Astrocyte (in vitro differentiated cells and primary cell): ENCODE results near the gene MRPL55. TPM values are rescaled to one million over a fixed set of nuclear protein-coding genes. Genes with fewer than 3 reads are reported as not detected.

Experiments
- DNase-seq: peaks from one replicate; pipeline ENCODE4 v3.0.0-alpha.2; 2010; ENCODE audit warnings: low read depth
- FAIRE-seq: peaks from 2 replicates; lab custom pipeline; 2011; peaks lifted over from hg19 to GRCh38; lab: Jason Lieb, UNC
- H2AFZ ChIP-seq: 2 replicates; pipeline ENCODE4 v1.6.0; 2012; ENCODE audit warnings: low read depth, low read length, inconsistent platforms
- H3K27ac ChIP-seq: 2 replicates; pipeline ENCODE4 v1.5.1; 2011; ENCODE audit warnings: low read depth, low read length, inconsistent platforms
- H3K27me3 ChIP-seq: 2 replicates; pipeline ENCODE4 v1.6.0; 2011; ENCODE audit warnings: low read length, inconsistent platforms; ENCODE audit not compliant: insufficient read depth
- H3K36me3 ChIP-seq: 2 replicates; pipeline ENCODE4 v1.5.1; 2011; ENCODE audit warnings: low read length, inconsistent platforms; ENCODE audit not compliant: insufficient read depth
- H3K4me1 ChIP-seq: 2 replicates; pipeline ENCODE4 v1.5.1; 2011; ENCODE audit warnings: low read length, inconsistent platforms; ENCODE audit not compliant: insufficient read depth
- H3K4me2 ChIP-seq: 2 replicates; pipeline ENCODE4 v1.6.0; 2012; ENCODE audit warnings: low read length, inconsistent platforms
- H3K4me3 ChIP-seq: 2 replicates; pipeline ENCODE4 v1.5.1; 2011; ENCODE audit warnings: low read depth, mild to moderate bottlenecking, low read length, inconsistent platforms; ENCODE audit not compliant: insufficient read depth
- H3K79me2 ChIP-seq: 2 replicates; pipeline ENCODE4 v1.6.0; 2012; ENCODE audit warnings: mild to moderate bottlenecking, low read length, inconsistent platforms; ENCODE audit not compliant: insufficient read depth
- H3K9ac ChIP-seq: 2 replicates; pipeline ENCODE4 v1.6.0; 2012; ENCODE audit warnings: mild to moderate bottlenecking, low read length, inconsistent platforms
- H3K9me3 ChIP-seq: 2 replicates; pipeline ENCODE4 v1.5.1; 2012; ENCODE audit warnings: low read depth, mild to moderate bottlenecking, low read length, inconsistent platforms; ENCODE audit not compliant: insufficient read depth
- H4K20me1 ChIP-seq: 2 replicates; pipeline ENCODE4 v1.6.0; 2012; ENCODE audit warnings: low read length, inconsistent platforms; ENCODE audit not compliant: insufficient read depth
- H3K27ac Mint-ChIP-seq: one replicate; pipeline ENCODE4 v1.8.0; 2021; ENCODE audit warnings: mild to moderate bottlenecking, mixed read lengths; ENCODE audit not compliant: unreplicated experiment
- H3K27me3 Mint-ChIP-seq: one replicate; pipeline ENCODE4 v1.8.0; 2021; ENCODE audit warnings: low read depth, mixed read lengths; ENCODE audit not compliant: unreplicated experiment
- H3K36me3 Mint-ChIP-seq: one replicate; pipeline ENCODE4 v1.8.0; 2021; ENCODE audit warnings: low read depth, mixed read lengths; ENCODE audit not compliant: unreplicated experiment
- H3K4me1 Mint-ChIP-seq: one replicate; pipeline ENCODE4 v1.8.0; 2021; ENCODE audit warnings: low read depth, mixed read lengths; ENCODE audit not compliant: unreplicated experiment
- H3K4me3 Mint-ChIP-seq: one replicate; pipeline ENCODE4 v1.8.0; 2021; ENCODE audit warnings: mild to moderate bottlenecking, moderate library complexity, mixed read lengths; ENCODE audit not compliant: unreplicated experiment
- H3K9me3 Mint-ChIP-seq: one replicate; pipeline ENCODE4 v1.8.0; 2021; ENCODE audit warnings: mild to moderate bottlenecking, mixed read lengths; ENCODE audit not compliant: unreplicated experiment
- CTCF ChIP-seq: IDR thresholded peaks from 2 replicates; pipeline ENCODE4 v1.5.1; 2011; ENCODE audit warnings: low read depth, mild to moderate bottlenecking, inconsistent platforms, low read length, moderate library complexity; ENCODE audit not compliant: insufficient read depth
- EZH2 ChIP-seq: IDR thresholded peaks from 2 replicates; pipeline ENCODE4 v1.6.1; 2012; ENCODE audit warnings: mild to moderate bottlenecking, low read length, inconsistent platforms; ENCODE audit not compliant: insufficient read depth
- total RNA-seq: library from RNA; stranded (reverse); gene quantifications from 2 replicates; pipeline ENCODE4 v1.2.1, GENCODE V29; 2021

The MRPL55 gene
- total RNA-seq, 1 donor from 2014 or later, result 50.8 TPM

- Histone ChIP-seq H3K27ac (no peak overlapping the region), H3K4me3 (no peak overlapping the region), H3K4me1 (peaks cover 3% of the 10 kb centered on the region), H3K9me3 (no peaks in the 10 kb centered on the region), H3K4me2 (no peak overlapping the region), H3K36me3 (no peaks in the 10 kb centered on the region), H3K9ac (no peak overlapping the region), H4K20me1 (no peaks in the 10 kb centered on the region), H3K27me3 (peaks cover 34% of the 10 kb centered on the region), H2AFZ (no peak overlapping the region), H3K79me2 (no peaks in the 10 kb centered on the region)
- no peaks in the 10 kb centered on the region for H3K36me3 Mint-ChIP-seq
- H3K4me3 Mint-ChIP-seq, result no peak overlapping the region
- no peaks in the 10 kb centered on the region for H3K4me1 Mint-ChIP-seq
- DNase-seq (no peak), FAIRE-seq (no peak)
- H3K27me3 Mint-ChIP-seq, result peaks cover 54% of the 10 kb centered on the region
- H3K9me3 Mint-ChIP-seq, result peaks cover 8% of the 10 kb centered on the region
- H3K27ac Mint-ChIP-seq, result no peak overlapping the region
- no peak for TF ChIP-seq EZH2
- no peak for TF ChIP-seq CTCF
Measured at GRCh38 chr1:228062085-228062791, 46.9 kb downstream of the MRPL55 start.

GRCh38 chr1:228061411-228062084 lies 47.6 kb downstream of the MRPL55 start:
- no peak for TF ChIP-seq CTCF
- no peak for TF ChIP-seq EZH2
- FAIRE-seq (no peak), DNase-seq (no peak)
- no peak overlapping the region for H3K27ac ChIP-seq
- H3K4me3 Mint-ChIP-seq, result no peak overlapping the region
- H3K36me3 Mint-ChIP-seq, result no peaks in the 10 kb centered on the region
- H3K36me3 ChIP-seq, result no peaks in the 10 kb centered on the region
- H3K4me3 ChIP-seq, result no peak overlapping the region
- no peak overlapping the region for H2AFZ ChIP-seq
- H3K9me3 ChIP-seq, result no peaks in the 10 kb centered on the region
- H3K27me3 Mint-ChIP-seq, result peaks cover 54% of the 10 kb centered on the region
- peak overlapping the region; percentile 77 for H3K4me2 ChIP-seq
- peaks cover 8% of the 10 kb centered on the region for H3K9me3 Mint-ChIP-seq
- no peaks in the 10 kb centered on the region for H3K79me2 ChIP-seq
- no peak overlapping the region for H3K27ac Mint-ChIP-seq
- H3K9ac ChIP-seq, result no peak overlapping the region
- H3K4me1 ChIP-seq, result peaks cover 3% of the 10 kb centered on the region
- H4K20me1 ChIP-seq, result no peaks in the 10 kb centered on the region
- no peaks in the 10 kb centered on the region for H3K4me1 Mint-ChIP-seq
- peaks cover 36% of the 10 kb centered on the region for H3K27me3 ChIP-seq
